ENCODE results near the gene NR1I3.
"Not testable (repeated sequence)": the region's sequence is repeated elsewhere in the genome, so short reads cannot be mapped to it uniquely, and the experiment has no call there.

Gene NR1I3

DNA sequence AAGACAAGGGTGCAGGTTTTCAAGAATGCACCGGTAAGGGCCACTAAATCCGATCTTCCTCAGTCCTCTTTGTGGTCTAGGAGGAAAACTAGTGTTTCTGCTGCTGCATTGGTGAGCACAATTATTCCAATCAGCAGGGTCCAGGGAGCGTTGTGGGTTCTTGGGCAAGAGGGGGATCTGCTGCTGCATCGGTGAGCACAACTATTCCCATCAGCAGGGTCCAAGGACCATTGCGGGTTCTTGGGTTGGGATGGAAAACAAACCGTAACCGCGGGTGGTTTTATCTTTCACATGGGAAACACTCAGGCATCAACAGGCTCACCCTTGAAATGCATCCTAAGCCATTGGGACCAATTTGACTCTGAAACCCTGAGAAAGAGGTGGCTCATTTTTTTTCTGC lies 13.6 kb upstream of the NR1I3 start:
- no peak for DNase-seq (ENCODE audit: low read depth, low spot score)
- TF ChIP-seq, protein P1, sequence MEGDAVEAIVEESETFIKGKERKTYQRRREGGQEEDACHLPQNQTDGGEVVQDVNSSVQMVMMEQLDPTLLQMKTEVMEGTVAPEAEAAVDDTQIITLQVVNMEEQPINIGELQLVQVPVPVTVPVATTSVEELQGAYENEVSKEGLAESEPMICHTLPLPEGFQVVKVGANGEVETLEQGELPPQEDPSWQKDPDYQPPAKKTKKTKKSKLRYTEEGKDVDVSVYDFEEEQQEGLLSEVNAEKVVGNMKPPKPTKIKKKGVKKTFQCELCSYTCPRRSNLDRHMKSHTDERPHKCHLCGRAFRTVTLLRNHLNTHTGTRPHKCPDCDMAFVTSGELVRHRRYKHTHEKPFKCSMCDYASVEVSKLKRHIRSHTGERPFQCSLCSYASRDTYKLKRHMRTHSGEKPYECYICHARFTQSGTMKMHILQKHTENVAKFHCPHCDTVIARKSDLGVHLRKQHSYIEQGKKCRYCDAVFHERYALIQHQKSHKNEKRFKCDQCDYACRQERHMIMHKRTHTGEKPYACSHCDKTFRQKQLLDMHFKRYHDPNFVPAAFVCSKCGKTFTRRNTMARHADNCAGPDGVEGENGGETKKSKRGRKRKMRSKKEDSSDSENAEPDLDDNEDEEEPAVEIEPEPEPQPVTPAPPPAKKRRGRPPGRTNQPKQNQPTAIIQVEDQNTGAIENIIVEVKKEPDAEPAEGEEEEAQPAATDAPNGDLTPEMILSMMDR (IDR thresholded peaks at IDR 0.05; ENCODE audit: low read depth, low read length), result no peak
- in situ Hi-C loops (cut with HindIII; ENCODE audit: low sequenced_read_pairs), result no loop called here
- no peak overlapping the region for H3K4me3 ChIP-seq (ENCODE audit: low read depth, low read length)

DNA sequence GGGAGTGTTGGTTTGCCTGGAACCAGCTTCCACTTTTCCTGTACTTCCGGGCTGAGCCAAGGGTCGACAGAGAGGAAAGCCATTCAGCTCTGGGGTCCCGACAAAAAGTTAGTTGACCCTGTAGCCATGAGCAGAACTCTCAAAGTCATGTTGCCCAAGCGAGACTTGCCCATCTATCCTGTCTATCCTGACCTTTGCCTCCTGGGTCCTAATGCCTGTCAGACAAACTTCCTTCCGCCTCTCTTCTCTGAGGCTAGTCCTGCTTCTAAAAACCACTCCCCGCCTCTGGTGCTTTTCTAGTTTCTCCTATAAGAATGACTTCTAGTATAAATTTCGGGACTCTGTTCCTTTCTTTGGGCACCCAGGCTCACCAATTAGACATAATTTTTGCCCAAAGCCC lies 12.8 kb upstream of the NR1I3 start:
- no peak for DNase-seq (ENCODE audit: low read depth, low spot score)
- no peak overlapping the region for H3K4me3 ChIP-seq (ENCODE audit: low read depth, low read length)
- TF ChIP-seq, protein P1 (IDR thresholded peaks at IDR 0.05; ENCODE audit: low read depth, low read length), result no peak
- in situ Hi-C loops (cut with HindIII; ENCODE audit: low sequenced_read_pairs), result no loop called here

DNA sequence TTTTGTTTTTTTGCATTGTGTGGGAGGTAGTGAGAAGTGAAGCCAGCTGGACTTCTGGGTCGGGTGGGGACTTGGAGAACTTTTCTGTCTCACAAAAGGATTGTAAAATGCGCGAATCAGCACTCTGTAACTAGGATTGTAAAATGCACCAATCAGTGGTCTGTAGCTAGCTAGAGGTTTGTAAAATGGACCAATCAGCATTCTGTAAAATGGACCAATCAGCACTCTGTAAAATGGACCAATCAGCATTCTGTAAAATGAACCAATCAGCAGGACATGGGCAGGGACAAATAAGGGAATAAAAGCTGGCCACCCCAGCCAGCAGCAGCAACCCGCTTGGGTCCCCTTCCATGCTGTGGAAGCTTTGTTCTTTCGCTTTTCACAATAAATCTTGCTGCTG lies 12.1 kb upstream of the NR1I3 start:
- in situ Hi-C loops (cut with HindIII; ENCODE audit: low sequenced_read_pairs); DNase-seq (ENCODE audit: low read depth, low spot score); H3K4me3 ChIP-seq (ENCODE audit: low read depth, low read length): not testable (repeated sequence)

DNA sequence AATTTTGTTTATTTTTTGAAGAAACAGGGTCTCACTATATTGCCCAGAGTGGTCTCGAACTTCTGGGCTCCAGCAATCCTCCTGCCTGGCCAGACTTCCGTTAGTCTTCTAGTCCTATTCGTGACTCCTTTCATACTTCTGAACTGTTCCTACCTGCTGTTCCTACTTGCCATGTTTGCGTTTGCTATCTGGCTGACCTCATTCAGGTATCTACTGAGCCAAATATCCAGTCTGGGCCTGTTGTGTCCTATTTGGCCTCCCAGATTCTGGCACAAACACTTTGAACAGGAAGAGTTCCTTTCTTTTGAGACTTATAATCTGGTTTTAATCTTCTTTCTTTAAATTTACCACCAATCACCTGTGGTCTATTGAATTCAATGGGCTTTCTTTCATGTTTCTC lies 6.9 kb upstream of the NR1I3 start:
- TF ChIP-seq, protein P1 (IDR thresholded peaks at IDR 0.05; ENCODE audit: low read depth, low read length), result no peak
- H3K4me3 ChIP-seq (ENCODE audit: low read depth, low read length), result no peak overlapping the region
- in situ Hi-C loops (cut with HindIII; ENCODE audit: low sequenced_read_pairs), result no loop called here
- DNase-seq (ENCODE audit: low read depth, low spot score), result no peak

DNA sequence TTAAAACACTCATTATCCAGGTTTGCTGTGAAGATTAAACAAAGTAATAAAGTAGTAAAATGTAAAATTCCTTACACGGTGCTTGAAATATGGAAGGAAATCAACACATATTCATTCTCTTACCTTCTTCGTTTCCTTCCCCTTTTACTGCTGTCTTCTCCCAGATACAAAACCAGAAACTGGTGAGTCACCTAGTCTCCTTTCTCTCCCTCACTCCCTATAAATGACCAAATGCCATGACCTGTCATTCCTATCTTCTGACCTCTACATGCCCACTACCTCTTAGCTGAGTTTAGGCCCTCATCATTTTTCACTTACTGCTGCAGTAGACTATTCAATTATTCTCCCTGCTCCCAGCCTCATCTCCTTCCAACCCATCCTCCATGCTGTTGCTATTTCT lies 4.3 kb upstream of the NR1I3 start:
- in situ Hi-C loops (cut with HindIII; ENCODE audit: low sequenced_read_pairs), result no loop called here
- no peak for DNase-seq (ENCODE audit: low read depth, low spot score)
- H3K4me3 ChIP-seq (ENCODE audit: low read depth, low read length), result no peak overlapping the region
- TF ChIP-seq, protein P1 (IDR thresholded peaks at IDR 0.05; ENCODE audit: low read depth, low read length), result no peak

DNA sequence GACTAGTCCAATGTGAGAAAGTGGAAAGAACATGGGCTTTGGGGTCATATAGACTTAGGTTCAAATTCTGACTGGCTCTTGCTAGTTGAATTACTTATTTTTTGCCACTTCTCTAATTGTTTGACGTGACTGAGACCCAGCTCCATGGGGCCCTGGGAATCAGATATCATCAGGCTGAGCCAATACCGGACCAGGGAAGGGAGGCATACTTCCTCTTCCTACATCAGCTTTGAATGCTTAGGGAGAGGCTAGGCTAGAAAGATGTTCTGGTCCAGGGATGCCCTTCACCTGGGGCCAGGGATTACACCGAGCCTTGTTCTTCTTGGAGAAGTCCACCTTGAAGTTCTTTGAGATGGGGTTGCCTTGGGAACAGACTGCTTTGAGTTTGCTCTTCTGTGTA lies 3.7 kb upstream of the NR1I3 start:
- in situ Hi-C loops (cut with HindIII; ENCODE audit: low sequenced_read_pairs), result no loop called here
- TF ChIP-seq, protein P1 (IDR thresholded peaks at IDR 0.05; ENCODE audit: low read depth, low read length), result no peak
- DNase-seq (ENCODE audit: low read depth, low spot score), result no peak
- H3K4me3 ChIP-seq (ENCODE audit: low read depth, low read length), result no peak overlapping the region

DNA sequence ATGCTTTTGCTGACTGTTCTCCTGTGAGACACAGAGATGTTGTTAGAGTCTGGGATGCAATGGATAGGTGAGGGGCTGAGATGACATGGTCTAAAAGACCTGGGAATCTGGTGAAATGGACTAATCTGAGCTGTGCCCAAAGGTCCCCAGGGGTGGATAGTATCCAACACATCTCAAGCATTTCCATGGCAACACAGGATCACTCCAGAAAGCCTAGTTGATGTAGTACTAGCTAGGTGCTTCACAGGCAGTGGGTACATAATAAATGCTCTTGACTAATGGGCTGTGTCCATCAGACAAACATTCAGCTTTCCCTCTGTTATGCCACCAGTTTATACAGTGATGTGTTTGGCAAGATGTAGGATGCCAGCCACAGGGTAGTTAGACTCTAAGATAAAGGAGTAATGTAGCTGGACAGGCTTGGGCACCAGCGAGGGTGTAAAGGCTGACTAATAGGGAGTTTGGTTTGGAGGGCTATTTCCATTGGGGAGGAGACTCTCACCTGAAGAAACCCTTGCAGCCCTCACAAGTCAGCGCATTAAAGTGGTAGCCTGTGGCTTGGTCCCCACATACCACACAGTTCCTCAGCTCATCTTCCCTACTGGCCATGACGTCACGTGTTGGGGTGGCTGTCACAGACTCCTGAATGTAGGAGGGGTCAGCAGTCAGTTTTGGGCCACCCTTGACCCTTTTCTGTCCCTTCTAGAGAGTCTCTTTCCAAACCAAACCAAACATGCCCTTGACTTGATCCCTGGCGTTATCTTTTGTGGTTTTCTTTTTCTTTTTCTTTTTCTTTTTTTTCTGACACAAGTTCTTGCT lies 1.8 kb downstream of the NR1I3 start:
- no peak for DNase-seq (ENCODE audit: low read depth, low spot score)
- in situ Hi-C loops (cut with HindIII; ENCODE audit: low sequenced_read_pairs), result no loop called here
- TF ChIP-seq, protein P1 (IDR thresholded peaks at IDR 0.05; ENCODE audit: low read depth, low read length), result no peak
- no peak overlapping the region for H3K4me3 ChIP-seq (ENCODE audit: low read depth, low read length)
